Fibroblast of pulmonary artery (primary cell): Measurements from ENCODE around the gene TMEM127.
A peak's percentile ranks its signal among the peaks of the same experiment; 100 is the strongest.
"Not testable (repeated sequence)": the region's sequence is repeated elsewhere in the genome, so short reads cannot be mapped to it uniquely, and the experiment has no call there.

Experiments
- DNase-seq: peaks from one replicate; pipeline ENCODE4 v3.0.0-alpha.2; 2010; ENCODE audit warnings: low read depth
- H3K4me3 ChIP-seq: replicated peaks from 2 replicates; pipeline ENCODE4 v1.5.1; 2011; ENCODE audit warnings: low read depth, mild to moderate bottlenecking, control low read depth, low read length, moderate library complexity
- CTCF ChIP-seq: IDR thresholded peaks from 2 replicates; pipeline ENCODE4 v1.5.1; 2011; ENCODE audit warnings: mild to moderate bottlenecking, control low read depth, low read length, inconsistent platforms; ENCODE audit errors: missing control alignments

The TMEM127 gene

GRCh38 chr2:96304606-96305005 lies 38.8 kb upstream of the TMEM127 start:
- H3K4me3 ChIP-seq = peak overlapping the region; percentile 100
- TF ChIP-seq CTCF = no peak
- no peak for DNase-seq

GRCh38 chr2:96301865-96302264 lies 36.1 kb upstream of the TMEM127 start:
- H3K4me3 ChIP-seq = no peak overlapping the region
- DNase-seq = no peak
- no peak for TF ChIP-seq CTCF

GRCh38 chr2:96296925-96297324 lies 31.1 kb upstream of the TMEM127 start:
- TF ChIP-seq CTCF = no peak
- DNase-seq = no peak
- H3K4me3 ChIP-seq = no peak overlapping the region

- not testable (repeated sequence) for H3K4me3 ChIP-seq
Measured at GRCh38 chr2:96294271-96294670, 28.5 kb upstream of the TMEM127 start.

GRCh38 chr2:96291751-96292150 lies 26.0 kb upstream of the TMEM127 start:
- no peak for TF ChIP-seq CTCF
- no peak overlapping the region for H3K4me3 ChIP-seq
- no peak for DNase-seq

More at GRCh38 chr2:96294271-96294670, 28.5 kb upstream of the TMEM127 start:
- DNase-seq = not testable (repeated sequence)

- no peak for DNase-seq
- H3K4me3 ChIP-seq = no peak overlapping the region
- no peak for TF ChIP-seq CTCF
Measured at GRCh38 chr2:96287273-96287856, 21.6 kb upstream of the TMEM127 start.

GRCh38 chr2:96276787-96277499 lies 11.1 kb upstream of the TMEM127 start:
- no peak for TF ChIP-seq CTCF
- DNase-seq = no peak
- H3K4me3 ChIP-seq = no peak overlapping the region
